Effector CD4-positive, alpha-beta T cell (primary cell): ENCODE data around the gene SAA2.
"Not testable (repeated sequence)": the region's sequence is repeated elsewhere in the genome, so short reads cannot be mapped to it uniquely, and the experiment has no call there.

Experiments used
- DNase-seq: peaks from one replicate; pipeline ENCODE4 v3.0.0-alpha.2; 2020

Gene SAA2

GRCh38 chr11:18247191-18247581 lies 1.3 kb downstream of the SAA2 start:
- DNase-seq: not testable (repeated sequence)

- not testable (repeated sequence) for DNase-seq
These were observed 1.9 kb downstream of the SAA2 start for GRCh38 chr11:18246379-18247190.

GRCh38 chr11:18245396-18245795 lies 3.1 kb downstream of the SAA2 start:
- DNase-seq: no peak

GRCh38 chr11:18243783-18244362 lies 4.6 kb downstream of the SAA2 start:
- DNase-seq: peak; percentile 38

- no peak for DNase-seq
These were observed 8.8 kb downstream of the SAA2 start for GRCh38 chr11:18239655-18240054.

GRCh38 chr11:18236664-18237356 lies 11.7 kb downstream of the SAA2 start, which contains the start of gene SAA4:
Gene SAA4 (minus strand): TSS chr11:18236802. CDS start chr11:18235926, 876 bp downstream.
- no peak for DNase-seq

- DNase-seq: no peak
These were observed 12.8 kb downstream of the SAA2 start for GRCh38 chr11:18235394-18236334.

GRCh38 chr11:18233912-18234311 lies 14.6 kb downstream of the SAA2 start:
- no peak for DNase-seq

- no peak for DNase-seq
These were observed 17.6 kb downstream of the SAA2 start for GRCh38 chr11:18230859-18231258.

- no peak for DNase-seq
These were observed 19.0 kb downstream of the SAA2 start for GRCh38 chr11:18229501-18229900.

- DNase-seq: no peak
These were observed 22.6 kb downstream of the SAA2 start for GRCh38 chr11:18225913-18226312.

- no peak for DNase-seq
These were observed 24.7 kb downstream of the SAA2 start for GRCh38 chr11:18223591-18224387.

- DNase-seq: no peak
These were observed 25.6 kb downstream of the SAA2 start for GRCh38 chr11:18222814-18223421.

- no peak for DNase-seq
These were observed 27.1 kb downstream of the SAA2 start for GRCh38 chr11:18221274-18221876.

GRCh38 chr11:18209058-18209457 lies 39.4 kb downstream of the SAA2 start:
- DNase-seq: no peak

- no peak for DNase-seq
These were observed 43.7 kb downstream of the SAA2 start for GRCh38 chr11:18204771-18205170.

- no peak for DNase-seq
These were observed 44.2 kb downstream of the SAA2 start for GRCh38 chr11:18204220-18204619.

GRCh38 chr11:18203723-18204122 lies 44.7 kb downstream of the SAA2 start:
- no peak for DNase-seq

- DNase-seq: not testable (repeated sequence)
These were observed 50.7 kb downstream of the SAA2 start for GRCh38 chr11:18197738-18198137.

GRCh38 chr11:18196532-18196931 lies 51.9 kb downstream of the SAA2 start:
- no peak for DNase-seq
